Dermis microvascular lymphatic vessel endothelial cell (primary cell): ENCODE data around the gene DHX57. TPM values are rescaled to one million over a fixed set of nuclear protein-coding genes. Genes with fewer than 3 reads are reported as not detected.
"Not testable (repeated sequence)": the region's sequence is repeated elsewhere in the genome, so short reads cannot be mapped to it uniquely, and the experiment has no call there.

ENCODE experiments used
- DNase-seq, 2 donors: peaks; one replicate each; pipeline versions ENCODE4 v3.0.0 to v3.0.0-alpha.2; 2010; ENCODE audit warnings: low read depth in 2 of 2
- total RNA-seq: library from RNA; depleted of rRNA; stranded (reverse); fragments of >200 nt; gene quantifications from 2 replicates; pipeline ENCODE4 v1.2.1, GENCODE V29; 2014

Gene DHX57
- total RNA-seq, 1 donor from 2014 or later = 13.5 TPM

DNA sequence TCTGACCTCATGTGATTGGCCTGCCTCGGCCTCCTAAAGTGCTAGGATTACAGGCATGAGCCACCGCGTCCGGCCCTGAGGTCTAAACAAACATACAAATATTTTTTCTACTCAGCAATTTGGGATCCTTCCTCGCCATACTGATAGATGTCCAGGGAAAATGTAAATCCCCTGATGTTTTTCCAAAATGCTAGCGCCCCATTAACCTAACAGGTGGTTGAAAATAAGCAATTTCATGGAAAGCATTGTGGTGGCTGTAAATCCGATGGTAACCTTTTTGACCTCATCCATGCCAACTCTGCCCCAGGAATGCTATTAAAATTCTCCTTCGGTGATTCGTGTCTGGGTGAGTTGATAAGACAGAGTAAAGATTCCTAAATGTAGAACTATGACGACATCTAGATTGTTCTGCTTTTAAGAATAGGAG is 78.5 kb downstream of the DHX57 start:
- DNase-seq = no peak

DNA sequence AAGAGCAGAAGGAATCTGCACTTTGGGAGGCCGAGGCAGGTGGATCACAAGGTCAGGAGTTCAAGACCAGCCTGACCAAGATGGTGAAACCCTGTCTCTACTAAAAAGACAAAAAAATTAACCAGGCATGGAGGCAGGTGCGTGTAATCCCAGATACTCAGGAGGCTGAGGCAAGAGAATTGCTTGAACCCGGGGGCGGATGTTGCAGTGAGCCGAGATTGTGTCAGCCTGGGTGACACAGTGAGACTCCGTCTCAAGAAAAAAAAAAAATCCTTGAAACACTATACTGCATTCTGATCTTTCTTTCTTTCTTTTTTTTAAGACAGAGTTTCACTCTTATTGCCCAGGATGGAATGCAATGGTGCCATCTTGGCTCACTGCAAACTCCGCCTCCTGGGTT is 80.7 kb downstream of the DHX57 start:
- DNase-seq = not testable (repeated sequence)

DNA sequence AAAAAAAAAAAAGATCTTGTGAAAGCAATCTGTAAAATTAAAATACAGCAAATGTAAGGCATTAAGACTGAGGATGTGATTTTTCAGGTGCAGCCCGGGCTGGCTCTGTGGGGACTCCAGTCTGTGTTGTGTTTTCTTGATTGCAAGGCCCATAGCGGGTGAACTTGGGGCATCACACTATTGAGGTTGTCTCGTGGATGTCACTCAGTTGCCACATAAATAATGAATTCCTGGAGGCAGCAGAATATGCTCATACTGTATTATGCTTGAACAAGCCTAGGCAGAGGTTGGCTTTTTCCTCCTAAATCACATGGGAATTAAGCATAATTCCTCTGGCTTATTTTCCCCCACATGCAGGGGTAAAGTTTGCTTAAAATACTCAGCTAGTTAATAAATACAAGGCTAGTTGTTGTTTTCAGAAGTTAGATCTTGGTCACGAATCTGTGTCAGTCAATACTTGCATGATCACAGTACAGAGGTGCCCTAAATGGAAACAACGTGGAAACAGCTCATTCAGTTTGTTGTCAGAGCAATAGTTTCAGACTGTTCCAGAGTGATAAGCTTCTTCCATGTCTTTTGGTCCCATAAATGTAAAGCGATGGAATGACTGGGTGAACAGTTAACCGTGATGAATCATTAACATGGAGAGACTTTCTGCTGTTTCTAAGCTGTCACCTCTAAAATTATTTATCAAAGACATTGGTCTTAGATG is 81.3 kb downstream of the DHX57 start:
- DNase-seq = no peak

DNA sequence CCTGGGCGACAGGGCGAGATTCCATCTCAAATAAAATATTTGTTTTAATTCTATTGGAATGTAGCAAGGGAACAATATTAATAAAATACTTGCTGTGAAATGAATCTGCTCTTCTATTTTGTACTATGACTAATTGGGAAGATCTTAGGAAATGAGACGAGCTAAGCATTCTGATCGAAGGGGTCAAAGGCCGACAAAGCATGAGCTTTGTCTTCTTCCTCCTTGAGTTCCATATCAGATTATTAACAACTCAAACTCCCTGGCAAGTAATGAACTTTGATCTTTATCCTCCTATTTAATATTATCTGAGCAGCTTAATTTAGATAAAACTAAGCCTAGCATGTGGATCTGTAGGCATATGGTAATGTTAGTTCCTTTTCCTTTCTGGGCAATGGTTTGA is 82.2 kb downstream of the DHX57 start:
- no peak for DNase-seq

DNA sequence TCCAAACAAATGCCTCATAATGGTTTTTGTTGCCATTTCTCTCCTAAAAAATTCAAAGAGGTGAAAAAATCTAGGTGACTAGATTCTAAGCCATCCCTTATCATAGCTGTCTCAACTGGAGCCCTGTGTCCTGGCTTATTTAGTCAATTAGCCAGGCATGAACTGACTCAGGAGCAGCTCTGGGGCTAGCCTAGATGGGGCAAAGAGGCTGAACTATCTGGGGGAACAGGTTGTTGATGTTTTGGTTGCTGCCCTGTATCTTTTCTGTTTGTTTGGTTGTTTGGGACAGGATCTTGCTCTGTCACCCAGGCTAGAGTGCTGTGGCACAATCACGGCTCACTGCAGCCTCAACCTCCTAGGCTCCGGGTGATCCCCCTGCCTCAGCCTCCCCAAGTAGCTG is 83.0 kb downstream of the DHX57 start:
- no peak for DNase-seq

DNA sequence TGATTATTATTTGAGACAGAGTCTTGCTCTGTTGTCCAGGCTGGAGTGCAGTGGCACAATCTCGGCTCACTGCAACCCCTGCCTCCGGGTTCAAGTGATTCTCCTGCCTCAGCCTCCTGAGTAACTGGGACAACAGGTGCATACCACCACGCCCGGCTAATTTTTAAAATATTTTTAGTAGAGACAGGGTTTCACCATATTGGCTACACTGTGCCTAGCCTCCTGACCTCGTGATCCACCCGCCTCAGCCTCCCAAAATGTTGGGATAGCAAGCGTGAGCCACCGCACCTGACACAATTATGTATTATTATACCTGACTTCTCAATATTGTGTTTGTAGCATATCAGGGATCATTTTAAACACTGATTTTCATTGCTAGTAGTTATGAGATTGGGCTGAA is 83.4 kb downstream of the DHX57 start:
- DNase-seq = not testable (repeated sequence)

DNA sequence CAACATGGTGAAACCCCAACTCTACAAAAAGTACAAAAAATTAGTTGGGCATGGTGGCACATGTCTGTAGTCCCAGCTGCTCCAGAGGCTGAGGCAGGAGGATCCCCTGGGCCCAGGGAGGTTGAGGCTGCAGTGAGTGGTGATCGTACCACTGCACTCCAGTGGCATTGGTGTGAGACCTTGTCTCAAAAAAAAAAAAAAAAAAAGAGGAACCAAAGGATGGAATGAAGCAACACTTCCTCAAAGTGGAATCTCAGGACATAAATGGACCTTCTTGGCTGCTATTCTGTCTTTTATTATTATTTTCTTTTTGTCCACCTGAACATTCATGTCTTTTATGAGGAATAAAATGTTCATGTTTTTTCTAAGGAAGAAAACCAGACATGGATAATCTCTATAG is 84.0 kb downstream of the DHX57 start:
- no peak for DNase-seq

DNA sequence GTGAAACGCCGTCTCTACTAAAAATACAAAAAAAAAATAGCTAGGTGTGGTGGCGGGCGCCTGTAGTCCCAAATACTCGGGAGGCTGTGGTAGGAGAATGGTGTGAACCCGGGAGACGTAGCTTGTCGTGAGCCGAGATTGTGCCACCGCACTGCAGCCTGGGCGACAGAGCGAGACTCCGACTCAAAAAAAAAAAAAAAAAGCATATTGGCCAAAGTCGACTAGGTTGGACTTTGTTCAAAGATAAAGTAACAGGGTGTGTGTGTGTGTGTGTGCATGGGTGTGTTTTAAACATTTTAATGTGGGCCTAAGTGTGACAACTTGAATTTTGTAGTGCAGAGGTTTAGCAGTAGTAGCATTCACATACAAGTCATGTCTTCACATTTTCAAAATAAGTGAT is 86.0 kb downstream of the DHX57 start:
- no peak for DNase-seq

DNA sequence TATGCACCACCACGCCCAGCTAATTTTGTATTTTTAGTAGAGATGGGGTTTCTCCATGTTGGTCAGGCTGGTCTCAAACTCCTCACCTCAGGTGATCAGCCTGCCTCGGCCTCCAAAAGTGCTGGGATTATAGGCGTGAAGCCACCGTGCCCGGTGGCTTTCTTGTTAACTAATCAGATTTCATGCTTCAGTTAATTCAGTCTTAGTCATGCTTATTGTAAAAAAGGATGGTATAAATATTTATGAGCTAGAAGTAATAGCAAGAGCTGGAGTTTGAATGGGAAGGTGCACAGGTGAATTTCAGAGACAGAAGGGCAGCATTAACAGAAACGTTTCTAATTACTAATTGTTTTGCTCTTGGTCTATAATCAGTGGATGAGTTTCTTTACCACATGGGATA is 87.4 kb downstream of the DHX57 start:
- DNase-seq = no peak

DNA sequence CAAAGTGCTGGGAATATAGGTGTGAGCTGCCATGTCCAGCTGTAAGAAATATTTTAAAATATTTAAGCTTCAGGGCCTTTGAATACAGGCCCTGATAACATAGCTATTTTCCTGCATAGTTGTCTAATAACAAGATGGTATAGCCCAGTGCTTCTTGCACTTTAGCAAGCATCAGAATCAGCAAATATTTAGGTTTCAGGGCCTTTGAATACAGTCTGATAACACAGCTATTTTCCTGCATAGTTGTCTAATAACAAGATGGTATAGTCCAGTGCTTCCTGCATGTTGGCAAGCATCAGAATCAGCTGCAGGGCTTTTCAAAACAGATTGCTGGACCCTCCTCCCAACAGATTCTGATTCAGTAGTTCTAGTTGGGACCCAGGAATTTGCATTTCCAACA is 92.1 kb downstream of the DHX57 start:
- no peak for DNase-seq

DNA sequence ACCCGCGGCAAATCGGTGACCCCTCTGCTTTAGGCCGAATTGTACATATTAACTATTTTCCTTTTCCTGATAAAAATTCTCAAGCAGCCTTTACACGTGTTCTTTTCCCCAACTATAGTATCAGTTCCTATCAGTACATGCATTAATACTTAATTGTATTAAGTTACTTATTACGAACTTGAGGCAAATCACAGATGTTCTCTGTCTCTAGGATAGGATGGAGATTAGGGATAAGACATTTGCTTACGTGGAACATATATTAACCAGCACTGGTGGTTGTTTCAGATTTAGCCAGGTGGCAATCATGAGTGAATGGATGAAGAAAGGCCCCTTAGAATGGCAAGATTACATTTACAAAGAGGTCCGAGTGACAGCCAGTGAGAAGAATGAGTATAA is 97.0 kb downstream of the DHX57 start:
- no peak for DNase-seq

DNA sequence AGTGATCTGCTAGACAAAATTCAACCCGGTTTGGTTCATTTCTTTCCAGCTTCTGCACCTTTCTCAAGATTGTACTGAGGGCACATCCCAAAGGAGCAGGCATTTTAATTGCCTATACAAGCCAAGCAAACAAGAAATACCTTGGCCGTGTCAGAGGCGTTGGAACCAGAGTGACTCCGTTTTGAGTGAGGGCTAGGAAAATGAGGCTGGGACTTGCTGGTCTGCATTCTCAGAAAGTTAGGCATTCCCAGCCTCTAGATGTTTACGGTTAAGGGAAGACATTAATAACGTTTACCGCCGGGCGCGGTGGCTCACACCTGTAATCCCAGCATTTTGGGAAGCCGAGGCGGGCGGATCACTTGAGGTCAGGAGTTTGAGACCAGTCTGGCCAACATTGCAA is 99.2 kb downstream of the DHX57 start:
- DNase-seq = no peak

DNA sequence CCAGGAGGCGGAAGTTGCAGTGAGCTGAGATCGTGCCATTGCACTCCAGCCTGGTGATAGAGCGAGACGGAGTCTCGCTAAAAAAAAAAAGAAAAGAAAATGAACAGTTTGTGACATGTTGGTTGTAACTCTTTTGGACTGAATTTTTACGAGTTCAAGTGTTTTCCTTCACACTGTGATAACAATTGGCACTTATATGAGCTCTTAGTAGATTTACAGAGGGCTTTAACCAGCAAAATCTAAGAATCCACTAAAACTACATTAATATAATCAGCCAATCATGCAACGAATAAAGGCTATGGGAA is 99.9 kb downstream of the DHX57 start:
- no peak for DNase-seq

DNA sequence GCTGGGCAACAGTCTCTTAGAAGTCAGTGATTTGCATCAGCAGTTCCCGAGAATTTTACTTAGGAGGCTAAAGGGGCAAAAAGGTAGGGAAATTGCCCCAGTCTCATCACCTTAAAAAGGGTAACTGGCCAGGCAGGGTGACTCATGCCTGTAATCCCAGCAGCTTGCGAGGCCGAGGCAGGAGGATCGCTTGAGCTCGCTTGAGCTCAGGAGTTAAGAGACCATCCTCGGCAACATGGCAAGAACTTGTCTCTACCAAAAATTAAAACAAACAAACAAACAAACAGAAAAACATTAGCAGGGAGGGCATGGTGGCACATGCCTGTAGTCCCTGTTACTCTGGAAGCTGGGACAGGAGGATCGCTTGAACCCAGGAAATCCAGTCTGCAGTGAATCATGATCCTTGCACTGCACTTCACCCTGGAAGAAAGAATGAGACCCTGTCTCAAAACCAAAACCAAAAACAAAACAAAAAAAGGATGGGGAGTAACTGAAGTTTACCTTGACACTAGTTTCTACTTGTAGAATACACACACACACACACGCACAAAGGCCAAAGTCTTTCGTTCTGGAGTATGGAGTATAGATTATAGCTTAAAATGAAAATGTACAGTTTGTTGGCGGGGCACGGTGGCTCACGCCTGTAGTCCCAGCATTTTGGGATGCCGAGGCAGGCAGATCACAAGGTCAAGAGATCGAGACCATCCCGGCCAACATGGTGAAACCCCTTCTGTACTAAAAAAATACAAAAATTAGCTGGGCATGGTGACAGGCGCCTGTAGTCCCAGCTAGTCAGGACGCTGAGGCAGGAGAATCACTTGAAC is 100.4 kb downstream of the DHX57 start:
- no peak for DNase-seq

DNA sequence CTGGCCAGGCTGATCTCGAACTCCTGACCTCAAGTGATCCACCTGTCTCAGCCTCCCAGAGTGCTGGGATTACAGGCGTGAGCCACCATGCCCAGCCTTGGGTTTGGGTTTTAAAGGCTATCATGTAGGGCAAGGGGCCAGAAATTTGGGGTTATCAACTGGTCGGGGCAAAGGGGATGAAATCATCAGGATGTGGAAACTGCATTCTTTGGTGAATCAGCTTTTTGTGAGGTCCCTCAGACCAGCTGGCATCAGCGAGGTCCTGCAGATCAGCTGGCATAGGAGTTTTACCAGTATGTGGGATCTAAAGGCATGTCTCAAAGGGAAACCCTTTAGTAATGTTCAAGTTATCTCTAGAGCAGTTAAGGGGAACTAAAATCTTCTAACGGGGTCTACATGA is 104.1 kb downstream of the DHX57 start:
- DNase-seq = no peak

DNA sequence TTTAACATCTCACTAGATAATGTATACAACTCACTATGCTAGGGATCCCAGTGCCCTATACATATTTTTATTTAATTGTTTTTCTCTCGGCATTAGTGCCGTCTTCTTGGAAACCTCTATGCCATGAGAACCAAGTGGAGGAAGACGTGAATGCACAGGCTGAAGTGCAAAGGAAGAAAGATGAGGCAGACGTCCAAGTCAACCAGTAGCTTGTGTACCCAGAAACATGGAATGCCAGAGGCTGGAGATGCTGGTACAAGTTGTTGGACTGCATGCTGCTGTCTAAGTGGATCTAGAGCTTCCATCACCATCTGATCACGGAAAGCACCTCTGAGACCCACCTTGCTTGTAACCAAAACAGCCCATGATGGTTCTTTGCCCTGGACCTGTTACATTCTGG is 110.2 kb downstream of the DHX57 start:
- DNase-seq = no peak

DNA sequence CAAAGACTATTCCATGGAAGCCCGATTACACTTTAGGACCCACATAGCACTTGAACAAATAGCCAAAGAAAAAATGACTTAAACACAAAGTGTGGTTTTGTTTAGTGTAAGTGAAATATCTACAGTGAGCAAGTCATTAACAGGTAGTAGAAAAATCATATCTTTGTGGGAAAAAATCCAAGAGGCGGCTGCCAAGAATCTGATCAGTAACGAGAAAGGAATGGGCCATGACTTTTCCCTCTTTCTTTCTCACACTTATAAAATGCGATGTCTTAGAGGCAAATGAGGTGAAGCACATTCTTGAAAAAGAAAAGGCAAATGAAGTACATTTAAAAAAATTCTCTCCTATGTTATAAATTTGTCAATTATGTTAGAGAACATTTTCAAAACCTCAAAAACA is 110.6 kb downstream of the DHX57 start:
- DNase-seq = no peak

DNA sequence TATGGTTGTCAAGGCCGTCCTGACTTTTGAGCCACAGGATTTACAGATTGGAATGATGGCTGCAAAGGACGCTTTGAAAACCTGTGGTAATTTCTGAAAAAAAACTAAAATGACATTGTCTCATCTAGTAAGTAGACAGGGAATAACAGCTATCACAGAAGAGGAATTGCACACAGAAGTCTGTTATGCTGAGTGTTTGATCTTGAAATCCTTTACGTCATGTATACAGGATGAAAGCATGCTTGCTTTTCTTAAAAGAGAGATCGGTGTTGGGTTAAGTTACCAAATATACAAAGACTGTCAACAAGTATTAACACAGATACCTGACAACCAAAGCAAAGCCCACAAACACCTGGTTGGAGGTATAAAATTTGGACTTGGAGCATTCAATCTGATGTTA is 112.0 kb downstream of the DHX57 start:
- DNase-seq = no peak

DNA sequence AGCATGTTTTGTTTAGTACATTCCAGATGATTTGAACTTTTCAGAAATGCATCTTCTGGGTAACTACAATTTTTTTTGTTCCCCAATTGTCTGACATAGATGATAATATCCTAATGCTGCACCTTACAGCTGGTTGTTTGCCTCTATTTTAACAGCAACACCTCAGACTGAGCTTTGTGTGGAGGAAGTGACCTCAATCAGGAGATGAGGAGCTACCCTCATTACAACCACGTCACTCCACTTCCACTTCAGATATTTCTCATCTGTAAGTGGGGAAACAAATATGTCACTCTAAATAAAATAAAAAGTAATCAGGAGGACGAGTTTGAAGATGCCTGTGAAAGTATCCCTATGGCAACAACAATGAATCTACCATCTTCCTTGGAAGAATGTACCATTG is 112.5 kb downstream of the DHX57 start:
- no peak for DNase-seq

DNA sequence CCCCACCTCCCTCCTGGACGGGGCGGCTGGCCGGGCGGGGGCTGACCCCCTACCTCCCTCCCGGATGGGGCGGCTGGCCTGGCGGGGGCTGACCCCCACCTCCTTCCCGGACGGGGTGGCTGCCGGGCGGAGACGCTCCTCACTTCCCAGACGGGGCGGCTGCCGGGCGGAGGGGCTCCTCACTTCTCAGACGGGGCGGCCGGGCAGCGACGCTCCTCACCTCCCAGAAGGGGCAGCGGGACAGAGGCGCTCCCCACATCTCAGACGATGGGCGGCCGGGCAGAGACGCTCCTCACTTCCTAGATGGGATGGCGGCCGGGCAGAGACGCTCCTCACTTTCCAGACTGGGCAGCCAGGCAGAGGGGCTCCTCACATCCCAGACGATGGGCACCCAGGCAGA is 119.8 kb downstream of the DHX57 start:
- DNase-seq = not testable (repeated sequence)

DNA sequence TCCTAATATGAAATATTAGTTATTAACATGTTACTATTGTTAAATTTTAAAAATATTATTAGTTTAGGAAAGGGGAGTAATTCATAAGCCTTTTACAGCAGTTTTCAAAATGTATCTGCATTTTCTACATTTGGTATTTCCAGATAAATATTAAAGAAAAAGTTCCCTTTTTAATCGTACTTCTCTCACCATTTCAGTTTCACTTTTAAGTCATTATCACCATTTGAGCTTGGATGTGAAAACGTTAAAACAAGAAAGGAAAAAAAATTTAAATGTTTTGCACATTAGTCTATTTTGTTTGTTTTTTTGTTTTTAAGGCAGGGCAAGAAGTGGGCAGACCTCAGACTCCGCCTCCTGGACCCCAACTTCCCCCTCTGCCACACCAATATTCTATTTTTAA is 121.2 kb downstream of the DHX57 start:
- DNase-seq = no peak

DNA sequence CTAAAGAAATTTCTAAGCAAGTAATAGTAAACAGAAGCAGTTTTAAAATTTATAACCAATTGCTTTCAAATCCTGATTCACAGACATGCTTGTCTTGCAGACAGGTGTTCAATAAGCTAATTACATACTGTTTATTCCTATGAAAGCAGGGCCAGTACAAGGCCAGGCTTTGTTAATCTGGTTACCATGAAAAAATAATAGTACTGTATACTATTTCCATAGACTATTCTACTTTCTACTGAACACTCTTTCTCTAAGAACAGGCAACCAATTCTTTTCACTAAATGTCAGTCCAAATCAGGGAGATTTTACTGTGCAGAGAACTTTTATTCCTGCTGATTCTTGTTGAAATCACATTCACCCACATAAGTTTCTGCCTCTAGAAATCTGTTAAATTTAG is 121.7 kb downstream of the DHX57 start:
- no peak for DNase-seq

DNA sequence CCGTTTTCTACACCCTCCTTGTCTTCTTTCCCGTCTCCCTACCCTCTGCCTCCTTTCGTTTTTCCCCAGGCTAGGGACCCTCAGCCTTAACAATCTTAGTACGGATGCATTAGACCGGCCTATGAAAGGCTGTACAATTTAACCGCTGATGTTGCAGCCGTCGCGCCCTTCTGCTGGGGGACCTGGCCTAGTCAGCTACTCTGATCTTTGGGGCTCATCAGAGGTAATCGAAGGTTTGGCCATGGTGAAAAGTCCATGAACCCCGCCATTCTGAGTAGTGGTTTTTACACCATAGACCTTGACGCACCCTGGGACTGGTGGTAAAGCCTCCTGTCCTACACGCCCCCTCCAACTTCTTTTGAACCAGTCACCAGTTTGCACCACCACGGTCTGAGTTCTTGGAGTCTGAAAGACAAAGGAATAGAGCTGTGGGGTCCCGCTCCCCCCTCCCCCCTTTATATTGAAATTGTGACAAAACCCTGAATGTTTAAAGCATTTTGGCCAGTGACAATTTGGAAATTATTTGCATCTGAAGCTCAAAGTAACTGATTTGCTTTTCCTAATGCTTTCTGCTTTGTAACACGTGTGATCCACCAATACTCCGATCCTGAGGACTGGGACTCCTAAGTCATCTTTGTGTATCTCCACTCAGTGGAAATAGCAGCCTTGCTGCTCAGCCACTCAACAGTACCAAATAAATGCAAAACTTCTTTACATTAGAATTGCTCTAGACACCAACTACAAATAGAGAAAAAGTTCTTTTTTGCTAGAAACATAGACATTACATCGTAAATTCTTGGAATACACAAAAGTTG is 123.9 kb downstream of the DHX57 start:
- no peak for DNase-seq
